Activated CD4-positive, CD25-positive, alpha-beta regulatory T cell treated with anti-CD3 and anti-CD28 coated beads, Interleukin-2, amount 50 U/mL, for 72 hours (primary cell): ENCODE measurements around the gene FBXW8.

Experiments
- DNase-seq: peaks from one replicate; pipeline ENCODE4 v3.0.0; 2021

FBXW8 gene

DNA sequence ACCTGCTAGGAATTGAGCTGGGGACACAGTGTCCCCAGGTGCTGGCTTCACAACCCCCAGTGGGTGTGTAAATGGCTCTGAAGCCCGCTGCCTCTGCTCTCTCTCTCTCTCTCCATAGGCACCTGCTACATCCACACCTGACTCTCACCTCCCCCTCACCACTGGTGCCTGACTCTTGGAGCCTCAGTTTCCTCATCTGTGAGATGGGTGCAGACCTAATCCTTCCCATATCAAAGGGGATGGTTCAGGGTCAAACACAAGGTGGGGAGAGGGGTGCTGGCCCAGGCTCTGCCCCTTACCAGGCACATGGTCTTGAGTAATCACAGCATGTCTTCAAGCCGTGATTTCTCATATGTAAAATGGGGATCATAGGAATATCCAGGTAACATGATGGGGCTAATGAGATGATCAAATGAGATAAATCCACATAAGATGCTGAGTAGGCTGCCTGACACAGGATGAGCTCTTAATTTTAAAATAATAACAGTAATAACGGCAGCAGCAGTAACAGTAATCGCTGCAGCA lies 150.9 kb downstream of the FBXW8 start:
- DNase-seq, result no peak

DNA sequence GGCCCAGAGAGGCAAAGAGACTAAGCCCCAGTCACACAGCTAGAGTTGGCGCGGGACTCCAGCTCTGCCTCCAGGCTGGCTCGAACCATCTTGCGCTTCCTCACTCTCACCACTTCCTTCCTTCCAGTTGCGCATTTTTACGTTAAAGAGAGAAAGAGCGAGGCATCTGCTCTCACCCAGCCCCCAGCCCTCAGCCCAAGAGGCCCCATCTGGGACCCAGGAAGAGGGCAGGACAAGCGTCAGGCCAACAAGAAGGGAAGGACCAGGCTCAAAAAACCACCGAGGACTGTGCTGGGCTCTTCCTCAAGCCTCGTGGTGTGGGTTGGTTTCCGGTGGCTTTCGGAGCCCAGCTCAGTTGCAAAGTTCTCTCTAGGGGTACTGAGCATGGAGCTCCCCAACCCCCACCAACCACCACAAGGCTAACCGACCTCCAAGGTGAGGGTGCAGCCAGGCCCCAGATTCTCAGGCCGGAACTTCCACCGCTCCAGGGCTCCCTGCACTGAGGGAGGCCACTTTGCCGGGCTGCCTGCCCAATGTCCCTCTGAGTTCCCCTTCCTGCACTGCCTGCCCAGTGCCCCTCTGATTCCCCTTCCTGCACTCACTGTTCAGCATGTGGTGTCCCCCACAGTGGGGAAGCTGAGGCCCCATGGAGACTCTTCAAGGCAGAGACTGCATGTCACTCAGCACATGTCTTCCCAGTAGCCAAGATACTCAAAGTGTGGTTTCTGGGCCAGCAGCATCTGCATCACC lies 152.6 kb downstream of the FBXW8 start:
- DNase-seq, result no peak

DNA sequence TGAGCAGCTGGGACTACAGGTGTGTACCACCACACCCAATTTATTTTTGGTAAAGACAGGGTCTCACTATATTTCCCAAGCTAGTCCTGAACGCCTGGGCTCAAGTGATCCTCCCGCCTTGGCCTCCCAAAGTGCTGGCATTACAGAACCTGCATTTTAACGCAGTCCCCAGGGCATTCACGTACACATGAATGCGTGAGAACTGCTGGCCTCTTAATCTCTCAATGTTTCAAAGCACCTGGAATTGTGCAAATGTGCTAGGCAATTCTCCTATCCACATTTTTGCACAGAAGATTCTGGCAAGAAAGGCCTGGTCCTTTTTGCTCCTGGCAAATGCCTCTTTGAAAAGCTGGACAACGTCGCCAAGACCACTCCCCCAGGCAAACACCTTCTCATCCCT lies 153.3 kb downstream of the FBXW8 start:
- DNase-seq, result no peak

DNA sequence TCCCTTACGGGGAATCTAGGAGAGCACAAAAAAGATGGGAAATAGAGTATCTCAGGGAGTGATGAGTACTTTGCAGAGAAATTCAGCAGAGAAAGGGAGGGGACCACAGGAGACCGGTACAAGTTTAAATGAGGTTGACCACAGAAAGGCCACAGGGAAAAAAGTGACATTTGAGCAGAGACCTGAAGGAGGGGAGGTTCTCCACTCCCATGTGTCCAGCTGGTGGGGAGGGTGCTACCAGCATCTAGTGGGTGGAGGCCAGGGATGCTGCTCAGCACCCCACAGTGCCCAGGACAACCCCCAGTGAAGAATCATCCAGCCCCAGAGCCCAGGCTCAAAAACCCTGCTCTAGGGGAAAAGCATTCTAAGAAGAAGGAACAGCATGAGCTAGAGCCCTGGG lies 153.8 kb downstream of the FBXW8 start:
- no peak for DNase-seq

DNA sequence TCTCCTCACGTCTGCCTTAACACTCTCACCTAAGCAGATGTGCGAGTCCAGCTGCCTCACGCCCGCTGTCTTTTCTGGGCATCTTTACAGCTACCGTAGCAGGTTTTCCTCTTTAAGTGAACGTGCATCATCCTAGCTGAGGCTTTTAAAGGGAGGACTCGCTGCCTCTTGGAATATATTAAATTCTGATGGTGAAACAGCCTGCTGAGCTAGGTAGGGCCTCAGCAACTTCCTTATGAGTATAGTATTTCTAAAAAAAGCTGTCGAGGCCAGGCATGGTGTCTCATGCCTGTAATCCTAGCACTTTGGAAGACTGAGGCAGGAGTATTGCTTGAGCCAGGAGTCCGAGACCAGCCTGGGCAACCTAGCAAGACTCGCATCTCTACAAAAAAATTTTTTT lies 156.3 kb downstream of the FBXW8 start:
- DNase-seq, result no peak

DNA sequence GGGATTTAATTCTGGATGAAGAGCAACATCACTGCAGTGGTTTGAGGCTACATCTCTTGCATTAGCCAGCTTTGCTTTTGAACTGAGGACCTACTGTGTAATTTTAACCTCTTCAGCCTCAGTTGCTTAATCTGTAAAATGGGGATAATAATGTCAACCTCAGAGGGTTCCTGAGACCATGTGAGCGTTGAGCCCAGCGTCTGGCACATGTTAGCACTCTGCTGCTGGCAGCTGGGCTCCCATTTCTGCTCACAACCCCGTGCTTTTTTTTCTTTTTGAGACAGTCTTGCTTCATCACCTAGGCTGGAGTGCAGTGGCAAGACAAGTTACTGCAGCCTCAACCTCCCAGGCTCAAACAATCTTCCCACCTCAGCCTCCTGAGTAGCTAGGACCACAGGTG lies 156.9 kb downstream of the FBXW8 start:
- no peak for DNase-seq

DNA sequence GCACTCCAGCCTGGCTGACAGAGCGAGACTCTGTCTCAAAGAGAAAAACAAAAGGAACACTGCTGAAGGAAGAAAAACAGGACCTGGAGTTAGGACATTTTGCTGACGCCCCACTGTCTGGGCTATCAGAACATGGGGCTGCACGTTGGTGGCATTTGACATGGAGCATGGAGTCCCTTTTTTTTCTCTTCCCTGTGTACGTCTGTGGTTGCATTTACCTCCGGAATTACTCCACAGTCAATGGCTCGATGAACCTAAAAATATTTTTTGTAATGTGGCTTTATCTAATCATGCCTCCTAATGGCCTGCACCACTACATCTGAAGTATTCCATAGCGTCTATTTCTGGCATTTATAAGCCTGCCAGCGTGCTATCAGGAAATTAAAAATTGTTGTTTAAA lies 157.7 kb downstream of the FBXW8 start:
- no peak for DNase-seq

DNA sequence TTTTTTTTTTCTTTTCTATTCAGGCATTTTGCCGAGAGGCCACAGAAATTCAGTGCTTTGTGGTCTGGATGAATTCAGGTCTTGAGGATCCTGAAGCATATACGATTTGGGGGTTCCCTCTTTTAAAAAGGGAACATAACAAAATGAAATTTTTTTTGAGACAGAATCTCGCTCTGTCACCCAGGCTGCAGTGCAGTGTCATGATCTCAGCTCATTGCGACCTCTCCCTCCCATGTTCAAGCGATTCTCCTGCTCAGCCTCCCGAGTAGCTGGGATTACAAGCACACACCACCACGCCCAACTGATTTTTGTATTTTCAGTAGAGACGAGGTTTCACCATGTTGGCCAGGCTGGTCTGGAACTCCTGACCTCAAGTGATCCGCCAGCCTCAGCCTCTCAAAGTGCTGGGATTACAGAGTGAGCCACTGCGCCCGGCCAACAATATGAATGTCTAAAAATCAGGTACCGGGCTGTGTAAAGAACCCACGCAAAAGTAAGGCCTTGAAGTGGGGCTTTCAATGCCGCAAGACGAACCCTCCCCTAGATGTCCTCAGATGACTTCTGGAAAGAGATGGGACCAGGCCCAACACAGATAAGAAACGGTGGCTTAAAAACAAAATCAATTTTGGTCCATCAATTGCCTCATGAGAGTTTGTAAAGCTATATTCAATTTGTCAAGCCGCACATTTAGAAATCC lies 158.5 kb downstream of the FBXW8 start:
- no peak for DNase-seq

DNA sequence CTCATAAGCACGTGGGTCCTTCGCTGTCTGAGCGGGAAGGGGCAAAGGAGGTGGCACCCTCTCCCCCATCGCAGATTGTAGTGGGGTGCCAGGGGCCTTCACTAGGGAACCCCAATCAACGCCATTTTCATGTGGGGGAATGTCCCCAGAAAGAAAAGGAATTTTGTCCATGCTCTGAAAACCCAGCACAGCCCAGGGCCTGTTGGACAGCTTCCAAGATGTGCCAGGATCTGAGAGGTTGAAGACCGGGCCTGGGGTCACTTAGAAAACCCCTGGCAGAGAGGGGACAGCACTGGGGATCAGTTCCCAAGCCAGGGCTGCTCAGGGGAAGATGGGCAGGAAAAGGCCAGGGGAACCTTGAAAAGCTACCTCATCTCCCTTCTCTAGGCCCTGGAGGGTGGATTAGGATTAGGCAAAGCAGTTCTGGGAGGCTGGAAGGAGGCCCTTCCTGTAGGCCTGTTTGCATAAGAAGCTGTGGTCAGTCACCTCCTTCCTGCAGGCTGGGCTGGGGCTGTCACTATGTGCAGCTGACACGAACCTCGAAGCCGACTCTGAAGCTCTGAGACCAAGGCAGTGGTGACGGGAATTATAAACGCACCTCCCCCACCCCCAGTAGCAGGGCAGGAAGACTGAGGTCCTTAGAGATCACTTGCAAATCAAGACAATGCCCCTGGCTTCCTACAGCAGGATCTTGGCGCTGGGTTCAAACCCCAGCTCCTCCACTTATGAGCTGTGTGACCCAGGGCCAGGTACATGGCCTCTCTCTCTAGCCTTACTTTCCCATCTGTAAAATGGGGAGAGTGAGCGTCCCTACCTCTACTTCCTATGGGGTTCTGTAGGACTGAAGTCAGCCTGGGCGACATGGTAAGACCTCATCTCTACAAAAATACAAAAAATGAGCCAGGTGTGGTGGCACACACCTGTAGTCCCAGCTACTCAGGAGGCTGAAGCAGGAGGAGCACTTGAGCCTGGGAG lies 159.5 kb downstream of the FBXW8 start:
- no peak for DNase-seq

DNA sequence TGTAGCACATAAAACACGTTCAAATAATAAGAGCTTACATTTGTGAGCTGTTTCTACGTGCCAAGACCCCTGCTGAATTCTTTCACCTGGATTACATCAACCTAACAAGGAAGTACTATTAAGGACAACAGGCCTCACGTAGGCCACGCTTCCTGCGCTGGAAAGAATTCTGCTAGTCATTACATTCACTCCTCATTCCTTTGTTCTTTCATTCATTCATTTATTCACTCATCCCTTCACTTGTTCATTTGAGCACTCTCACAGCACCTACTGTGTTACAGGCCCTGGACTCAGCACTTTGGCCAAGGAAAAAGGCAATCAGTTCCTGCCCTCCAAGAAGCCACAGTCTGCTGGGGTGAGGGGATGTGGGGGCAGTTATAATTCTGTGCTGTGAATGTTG lies 160.3 kb downstream of the FBXW8 start:
- no peak for DNase-seq

DNA sequence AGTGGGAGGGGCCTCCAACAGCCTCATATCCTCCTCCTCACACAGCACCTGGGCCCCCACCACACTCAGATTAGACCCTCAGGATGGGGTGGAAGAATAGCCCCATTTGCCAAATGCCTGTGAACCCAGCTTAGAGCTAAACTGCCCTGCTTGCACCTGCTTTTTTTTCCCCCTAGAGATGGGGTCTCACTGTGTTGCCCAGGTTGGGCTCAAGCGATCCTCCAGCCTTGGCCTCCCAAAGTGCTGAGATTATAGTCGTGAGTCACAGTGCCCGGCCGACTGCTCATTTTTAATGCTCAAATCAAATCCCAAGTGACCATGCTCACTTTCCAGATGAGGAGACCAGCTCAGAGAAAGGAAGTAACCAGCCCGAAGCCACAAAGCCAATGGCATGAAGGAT lies 161.4 kb downstream of the FBXW8 start:
- no peak for DNase-seq

DNA sequence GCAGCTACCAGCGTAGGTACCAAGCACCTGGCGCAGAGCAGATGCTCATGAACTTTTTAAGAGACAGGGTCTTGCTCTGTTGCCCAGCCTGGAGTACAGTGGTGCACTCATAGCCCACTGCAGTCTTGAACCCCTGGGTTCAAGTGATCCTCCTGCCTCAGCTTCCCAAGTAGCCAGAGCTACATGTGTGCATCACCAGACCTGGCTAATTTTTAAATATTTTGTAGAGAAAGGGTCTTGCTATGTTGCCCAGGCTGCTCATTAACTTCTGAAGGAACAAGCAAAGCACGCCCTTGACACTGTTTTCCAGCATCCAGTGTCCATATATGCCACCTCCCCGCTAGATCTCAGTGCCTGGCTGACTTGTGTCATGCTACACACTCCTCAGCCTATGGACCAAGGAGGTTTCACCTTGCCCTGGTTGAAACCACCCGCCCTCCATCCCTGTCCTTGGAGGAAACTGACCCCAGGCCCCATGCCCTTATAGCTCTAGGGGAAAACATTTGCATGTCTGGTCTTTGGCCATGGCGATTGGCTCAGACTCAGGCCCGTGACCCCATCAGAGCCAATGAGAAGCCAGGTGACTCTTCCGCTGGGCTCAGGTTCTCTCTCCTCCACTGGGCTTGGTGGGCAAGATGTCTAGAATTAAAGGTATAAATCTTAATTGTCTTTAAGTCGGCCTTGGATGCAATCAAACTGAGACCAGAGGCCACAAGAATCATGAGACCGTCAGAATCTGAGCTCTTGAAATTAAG lies 162.2 kb downstream of the FBXW8 start:
- DNase-seq, result no peak

DNA sequence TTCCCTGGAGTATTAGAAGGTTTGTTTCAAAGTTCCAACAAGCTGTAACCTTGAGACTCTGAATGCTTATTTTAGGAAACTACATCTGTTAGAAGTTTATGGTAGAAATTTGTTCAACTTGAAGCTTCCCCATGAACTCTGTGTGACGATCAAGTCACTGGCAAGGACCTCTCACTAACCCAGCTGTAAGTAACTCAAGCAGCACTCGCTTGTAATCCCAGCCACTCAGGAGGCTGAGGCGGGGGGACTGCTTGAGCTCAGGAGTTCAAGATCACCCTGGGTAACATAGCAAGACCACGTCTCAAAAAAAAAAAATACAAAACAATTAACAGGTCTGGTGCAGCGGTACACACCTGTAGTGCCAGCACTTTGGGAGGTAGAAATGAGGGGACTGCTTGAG lies 162.9 kb downstream of the FBXW8 start:
- no peak for DNase-seq

DNA sequence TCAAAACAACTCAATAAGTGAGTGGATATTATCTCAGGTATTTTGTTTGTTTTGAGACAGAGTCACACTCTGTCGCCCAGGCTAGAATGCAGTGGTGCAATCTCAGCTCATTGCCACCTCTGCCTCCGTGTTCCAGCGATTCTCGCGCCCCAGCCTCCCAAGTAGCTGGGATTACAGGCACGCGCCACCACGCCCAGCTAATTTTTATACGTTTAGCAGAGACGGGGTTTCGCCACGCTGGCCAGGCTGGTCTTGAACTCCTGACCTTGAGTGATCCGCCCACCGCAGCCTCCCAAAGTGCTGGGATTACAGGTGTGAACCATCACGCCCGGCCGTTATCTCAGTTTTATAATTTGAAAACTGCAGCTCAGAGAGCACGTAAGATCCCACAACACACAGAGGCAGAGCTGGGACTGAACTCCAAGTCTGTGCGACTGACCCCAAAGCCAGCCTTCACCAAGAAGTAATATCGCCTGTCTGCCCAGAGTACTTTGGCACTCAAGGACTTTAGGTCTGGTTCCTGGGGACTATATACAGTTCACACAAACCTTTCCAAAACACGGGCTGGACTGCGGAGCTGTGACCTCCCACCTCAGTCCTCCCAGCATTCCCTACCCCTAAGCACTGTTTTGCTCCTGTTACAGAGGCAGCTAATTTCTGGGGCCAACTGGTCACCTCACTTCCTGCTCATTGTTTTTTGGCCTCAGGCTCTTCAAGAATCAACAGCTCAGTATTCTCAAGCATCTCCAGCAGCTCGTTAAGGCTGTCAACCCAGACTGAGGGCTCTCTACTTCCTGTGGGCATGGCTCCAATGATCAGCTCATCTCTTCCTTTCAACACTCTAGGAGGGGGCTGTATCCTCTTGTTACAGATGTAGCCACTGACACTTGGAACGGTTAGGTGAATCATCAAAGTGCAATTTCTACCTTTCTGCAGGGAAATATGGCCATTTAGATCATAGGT lies 165.9 kb downstream of the FBXW8 start:
- no peak for DNase-seq

DNA sequence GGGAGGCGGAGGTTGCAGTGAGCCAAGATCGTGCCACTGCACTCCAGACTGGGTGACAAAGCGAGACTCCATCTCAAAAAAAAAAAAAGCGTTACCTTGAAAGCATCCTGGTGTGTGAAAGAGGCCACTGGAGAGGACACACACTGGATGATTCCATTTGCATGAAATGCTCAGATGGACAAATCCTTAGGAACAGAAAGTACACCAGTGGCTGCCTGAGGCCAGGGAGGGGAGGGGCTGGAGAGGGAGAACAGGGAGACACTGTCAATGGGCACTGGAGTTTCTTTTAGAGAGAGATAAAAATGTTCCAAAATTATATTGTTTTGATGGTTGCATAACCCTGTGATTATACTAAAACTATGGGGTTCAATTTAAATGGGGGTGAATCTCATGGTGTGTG lies 168.7 kb downstream of the FBXW8 start:
- no peak for DNase-seq

DNA sequence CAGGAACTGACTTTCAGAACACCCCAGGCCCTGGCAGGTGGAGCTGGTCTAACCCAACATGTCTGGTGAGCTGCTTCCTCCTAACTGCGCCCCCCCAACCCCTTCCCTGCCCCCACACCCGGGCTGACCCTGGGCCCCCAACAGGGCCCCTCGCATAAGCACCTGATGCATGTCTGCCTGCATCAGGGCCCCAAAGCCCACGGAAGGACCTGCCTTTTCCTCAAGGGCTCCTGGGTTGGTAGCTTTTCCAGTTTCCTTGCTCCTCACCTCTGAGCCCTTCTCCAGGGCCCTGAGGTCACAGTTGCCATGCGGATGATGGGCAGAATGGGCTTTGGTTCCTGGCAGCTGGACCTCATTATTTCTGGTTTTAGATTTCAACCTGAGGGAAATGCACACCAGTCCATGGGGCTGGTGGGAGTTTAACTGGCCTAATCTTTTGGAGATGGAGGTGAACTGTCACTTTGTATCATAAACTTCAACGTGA lies 170.0 kb downstream of the FBXW8 start:
- DNase-seq, result no peak
